ENCODE measurements around the gene PPP1R1C.

The PPP1R1C gene

GRCh38 chr2:181984814-181985631 is 630 bp upstream of the PPP1R1C start:
- TF ChIP-seq CTCF (IDR thresholded peaks at IDR 0.05; ENCODE audit: control insufficient read depth, extremely low read depth, insufficient read depth) = no peak
- H3K4me3 ChIP-seq (ENCODE audit: low read depth, low read length) = no peak overlapping the region
- no peak for DNase-seq (ENCODE audit: low read depth)

DNA sequence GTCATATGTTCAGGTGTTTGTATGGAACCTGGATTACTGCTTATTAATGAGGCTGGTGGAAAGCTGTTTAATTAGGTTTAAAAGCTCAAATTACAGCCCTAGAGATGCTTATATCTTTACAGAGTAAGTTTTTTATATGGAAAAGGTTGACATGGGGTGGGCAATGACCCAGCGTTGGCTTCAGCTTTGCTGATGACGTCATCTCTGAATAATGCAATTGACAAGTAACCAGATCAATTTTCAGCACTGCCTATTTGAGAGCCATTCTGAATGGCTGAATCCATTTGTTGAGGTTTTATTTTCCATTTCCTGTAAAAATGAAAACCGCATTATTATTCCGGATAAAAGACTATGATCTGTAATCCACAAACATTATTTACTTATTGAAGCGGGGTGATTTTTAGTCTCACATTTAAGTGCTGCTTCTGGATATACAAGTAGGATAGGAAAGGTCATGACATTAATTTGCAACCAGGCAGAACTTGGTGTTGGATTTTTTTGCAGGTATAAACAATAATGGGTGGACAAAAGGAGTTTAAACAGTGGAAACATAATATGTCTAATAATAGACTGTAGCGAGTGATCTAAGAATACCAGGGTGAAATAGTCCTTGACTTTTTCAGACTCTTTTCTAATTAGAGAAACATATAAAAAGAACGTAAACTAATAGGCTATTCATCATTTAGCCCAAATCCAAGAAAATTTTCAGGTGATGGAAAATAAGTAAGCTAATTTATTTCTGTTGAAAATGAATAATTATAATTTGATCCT is 2.7 kb downstream of the PPP1R1C start:
- DNase-seq (ENCODE audit: low read depth) = no peak
- TF ChIP-seq CTCF (IDR thresholded peaks at IDR 0.05; ENCODE audit: control insufficient read depth, extremely low read depth, insufficient read depth) = no peak
- H3K4me3 ChIP-seq (ENCODE audit: low read depth, low read length) = no peak overlapping the region

- no peak for TF ChIP-seq CTCF (IDR thresholded peaks at IDR 0.05; ENCODE audit: control insufficient read depth, extremely low read depth, insufficient read depth)
- DNase-seq (ENCODE audit: low read depth) = no peak
- no peak overlapping the region for H3K4me3 ChIP-seq (ENCODE audit: low read depth, low read length)
These were observed 3.4 kb downstream of the PPP1R1C start for GRCh38 chr2:181989099-181989498.

DNA sequence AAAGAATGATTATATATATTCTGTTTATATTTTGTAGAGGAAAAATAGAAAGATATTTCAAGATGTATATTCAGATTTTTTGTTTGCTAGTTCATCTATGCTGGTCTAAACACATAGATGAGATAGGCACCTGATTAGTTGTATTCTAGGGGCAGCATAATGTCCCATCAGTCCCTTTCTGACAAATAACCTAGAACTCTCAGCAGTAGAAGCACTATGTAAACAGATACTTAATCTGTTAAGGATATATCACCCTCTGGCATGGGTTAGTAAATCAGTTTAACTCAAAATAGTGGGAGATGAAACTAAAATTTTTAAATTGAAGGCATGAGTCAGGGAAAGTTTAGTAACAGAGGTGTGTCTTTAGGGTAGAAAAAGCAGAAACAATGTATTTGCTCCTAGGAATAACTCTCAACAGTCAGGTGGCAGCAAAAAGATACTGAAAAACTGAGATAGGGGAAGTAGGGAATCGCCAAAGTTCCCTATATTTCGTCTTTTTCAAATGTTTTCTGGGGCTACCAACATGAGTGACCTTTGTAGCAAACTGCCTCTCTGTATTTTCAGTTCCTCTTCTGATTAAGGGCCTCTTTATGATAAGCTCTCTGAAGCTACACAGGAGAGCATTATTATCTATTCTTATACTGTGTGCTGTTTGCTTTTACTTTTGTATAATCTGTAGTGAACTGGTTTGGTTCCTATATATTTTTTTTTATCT is 5.7 kb downstream of the PPP1R1C start:
- no peak overlapping the region for H3K4me3 ChIP-seq (ENCODE audit: low read depth, low read length)
- TF ChIP-seq CTCF (IDR thresholded peaks at IDR 0.05; ENCODE audit: control insufficient read depth, extremely low read depth, insufficient read depth) = no peak
- no peak for DNase-seq (ENCODE audit: low read depth)

GRCh38 chr2:181992776-181993175 is 7.1 kb downstream of the PPP1R1C start:
- DNase-seq (ENCODE audit: low read depth) = no peak
- no peak overlapping the region for H3K4me3 ChIP-seq (ENCODE audit: low read depth, low read length)
- TF ChIP-seq CTCF (IDR thresholded peaks at IDR 0.05; ENCODE audit: control insufficient read depth, extremely low read depth, insufficient read depth) = no peak

DNA sequence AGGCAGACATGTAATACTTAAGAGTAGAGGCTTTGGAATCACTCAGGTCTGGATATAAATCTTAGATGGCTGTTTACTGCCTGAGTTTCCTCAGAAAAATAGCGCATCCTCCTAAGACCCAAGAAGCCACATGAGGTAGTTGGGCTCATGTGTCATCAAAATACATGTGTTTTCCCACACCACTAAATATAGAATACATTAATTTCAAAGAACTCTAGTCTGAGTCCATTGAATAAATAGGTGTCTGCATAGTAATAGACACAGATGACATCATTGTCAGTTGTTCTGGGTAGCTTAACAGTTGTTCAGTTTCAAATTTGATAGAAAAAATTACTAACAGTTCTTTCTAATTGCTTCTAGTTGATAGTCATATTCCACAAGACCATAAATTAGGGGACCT is 9.6 kb downstream of the PPP1R1C start:
- H3K4me3 ChIP-seq (ENCODE audit: low read depth, low read length) = no peak overlapping the region
- TF ChIP-seq CTCF (IDR thresholded peaks at IDR 0.05; ENCODE audit: control insufficient read depth, extremely low read depth, insufficient read depth) = no peak
- no peak for DNase-seq (ENCODE audit: low read depth)
